ENCODE measurements around the gene TC2N. TPM values are rescaled to one million over a fixed set of nuclear protein-coding genes. Genes with fewer than 3 reads are reported as not detected.
A peak's percentile ranks its signal among the peaks of the same experiment; 100 is the strongest.

Gene TC2N
- total RNA-seq, 1 experiment from 2014 or later = not detected

- Histone ChIP-seq H3K4me3 (ENCODE audit: low read length) (no peak overlapping the region), H4K20me1 (ENCODE audit: insufficient read depth, low read depth, low read length) (no peaks in the 10 kb centered on the region), H3K4me2 (ENCODE audit: low read depth, low read length, poor library complexity, severe bottlenecking) (no peak overlapping the region), H3K9me3 (ENCODE audit: low read length) (no peaks in the 10 kb centered on the region), H3K9ac (ENCODE audit: low read length) (no peak overlapping the region), H3K36me3 (ENCODE audit: insufficient read depth, low read length) (no peaks in the 10 kb centered on the region), H3K9me2 (replicated peaks; ENCODE audit: insufficient read depth, low read length) (no peaks in the 10 kb centered on the region), H3K79me2 (ENCODE audit: low read length) (no peaks in the 10 kb centered on the region), H3K27ac (ENCODE audit: low read length) (no peak overlapping the region), H2AFZ (ENCODE audit: low read length) (no peak overlapping the region), H3K27me3 (ENCODE audit: low read length) (no peaks in the 10 kb centered on the region), H3K4me1 (ENCODE audit: low read length) (no peaks in the 10 kb centered on the region; the same call in 1 of the 2 replicates)
- no peak for DNase-seq
Measured at GRCh38 chr14:91831337-91831736, 36.0 kb downstream of the TC2N start.

- DNase-seq = peak; percentile 51
- H3K4me1 ChIP-seq (ENCODE audit: low read length) = no peaks in the 10 kb centered on the region; the same call in 1 of the 2 replicates
- no peak overlapping the region for H3K4me2 ChIP-seq (ENCODE audit: low read depth, low read length, poor library complexity, severe bottlenecking)
- H3K27ac ChIP-seq (ENCODE audit: low read length) = no peak overlapping the region
- H3K9me3 ChIP-seq (ENCODE audit: low read length) = no peaks in the 10 kb centered on the region
- H3K36me3 ChIP-seq (ENCODE audit: insufficient read depth, low read length) = no peaks in the 10 kb centered on the region
- no peaks in the 10 kb centered on the region for H4K20me1 ChIP-seq (ENCODE audit: insufficient read depth, low read depth, low read length)
- no peaks in the 10 kb centered on the region for H3K9me2 ChIP-seq (replicated peaks; ENCODE audit: insufficient read depth, low read length)
- no peak overlapping the region for H3K4me3 ChIP-seq (ENCODE audit: low read length)
- no peaks in the 10 kb centered on the region for H3K27me3 ChIP-seq (ENCODE audit: low read length)
- H2AFZ ChIP-seq (ENCODE audit: low read length) = no peak overlapping the region
- H3K79me2 ChIP-seq (ENCODE audit: low read length) = no peaks in the 10 kb centered on the region
- no peak overlapping the region for H3K9ac ChIP-seq (ENCODE audit: low read length)
Measured at GRCh38 chr14:91830777-91831176, 36.6 kb downstream of the TC2N start.

GRCh38 chr14:91829511-91829910, 37.8 kb downstream of the TC2N start:
- Histone ChIP-seq H3K9me2 (replicated peaks; ENCODE audit: insufficient read depth, low read length) (no peaks in the 10 kb centered on the region), H3K9me3 (ENCODE audit: low read length) (no peaks in the 10 kb centered on the region), H3K4me2 (ENCODE audit: low read depth, low read length, poor library complexity, severe bottlenecking) (no peak overlapping the region), H3K79me2 (ENCODE audit: low read length) (no peaks in the 10 kb centered on the region), H3K36me3 (ENCODE audit: insufficient read depth, low read length) (no peaks in the 10 kb centered on the region), H3K27ac (ENCODE audit: low read length) (no peak overlapping the region), H2AFZ (ENCODE audit: low read length) (no peak overlapping the region), H3K4me3 (ENCODE audit: low read length) (no peak overlapping the region), H4K20me1 (ENCODE audit: insufficient read depth, low read depth, low read length) (no peaks in the 10 kb centered on the region), H3K4me1 (ENCODE audit: low read length) (no peaks in the 10 kb centered on the region; the same call in 1 of the 2 replicates), H3K27me3 (ENCODE audit: low read length) (no peaks in the 10 kb centered on the region), H3K9ac (ENCODE audit: low read length) (no peak overlapping the region)
- DNase-seq = no peak

- H4K20me1 ChIP-seq (ENCODE audit: insufficient read depth, low read depth, low read length) = no peaks in the 10 kb centered on the region
- H3K27ac ChIP-seq (ENCODE audit: low read length) = no peak overlapping the region
- no peaks in the 10 kb centered on the region for H3K36me3 ChIP-seq (ENCODE audit: insufficient read depth, low read length)
- H3K9me3 ChIP-seq (ENCODE audit: low read length) = no peaks in the 10 kb centered on the region
- no peak for DNase-seq
- no peak overlapping the region for H3K9ac ChIP-seq (ENCODE audit: low read length)
- no peak overlapping the region for H3K4me2 ChIP-seq (ENCODE audit: low read depth, low read length, poor library complexity, severe bottlenecking)
- H3K9me2 ChIP-seq (replicated peaks; ENCODE audit: insufficient read depth, low read length) = no peaks in the 10 kb centered on the region
- no peaks in the 10 kb centered on the region for H3K79me2 ChIP-seq (ENCODE audit: low read length)
- no peaks in the 10 kb centered on the region for H3K27me3 ChIP-seq (ENCODE audit: low read length)
- H3K4me1 ChIP-seq (ENCODE audit: low read length) = no peaks in the 10 kb centered on the region; the same call in 1 of the 2 replicates
- H3K4me3 ChIP-seq (ENCODE audit: low read length) = no peak overlapping the region
- no peak overlapping the region for H2AFZ ChIP-seq (ENCODE audit: low read length)
Measured at GRCh38 chr14:91827746-91828145, 39.6 kb downstream of the TC2N start.

- Histone ChIP-seq H3K79me2 (ENCODE audit: low read length) (no peaks in the 10 kb centered on the region), H3K4me3 (ENCODE audit: low read length) (no peak overlapping the region), H3K36me3 (ENCODE audit: insufficient read depth, low read length) (no peaks in the 10 kb centered on the region), H2AFZ (ENCODE audit: low read length) (no peak overlapping the region), H3K9me3 (ENCODE audit: low read length) (no peaks in the 10 kb centered on the region), H3K4me1 (ENCODE audit: low read length) (no peaks in the 10 kb centered on the region), H3K9me2 (replicated peaks; ENCODE audit: insufficient read depth, low read length) (no peaks in the 10 kb centered on the region), H3K27me3 (ENCODE audit: low read length) (no peaks in the 10 kb centered on the region), H4K20me1 (ENCODE audit: insufficient read depth, low read depth, low read length) (no peaks in the 10 kb centered on the region), H3K27ac (ENCODE audit: low read length) (no peak overlapping the region), H3K4me2 (ENCODE audit: low read depth, low read length, poor library complexity, severe bottlenecking) (no peak overlapping the region), H3K9ac (ENCODE audit: low read length) (no peak overlapping the region)
- no peak for DNase-seq
Measured at GRCh38 chr14:91817566-91818325, 49.6 kb downstream of the TC2N start.

- no peaks in the 10 kb centered on the region for H3K36me3 ChIP-seq (ENCODE audit: insufficient read depth, low read length)
- no peaks in the 10 kb centered on the region for H3K9me2 ChIP-seq (replicated peaks; ENCODE audit: insufficient read depth, low read length)
- H3K27ac ChIP-seq (ENCODE audit: low read length) = no peak overlapping the region
- no peaks in the 10 kb centered on the region for H3K27me3 ChIP-seq (ENCODE audit: low read length)
- DNase-seq = no peak
- H3K4me2 ChIP-seq (ENCODE audit: low read depth, low read length, poor library complexity, severe bottlenecking) = no peak overlapping the region
- no peaks in the 10 kb centered on the region for H4K20me1 ChIP-seq (ENCODE audit: insufficient read depth, low read depth, low read length)
- no peaks in the 10 kb centered on the region for H3K4me1 ChIP-seq (ENCODE audit: low read length)
- no peak overlapping the region for H3K9ac ChIP-seq (ENCODE audit: low read length)
- H3K4me3 ChIP-seq (ENCODE audit: low read length) = no peak overlapping the region
- H2AFZ ChIP-seq (ENCODE audit: low read length) = no peak overlapping the region
- H3K9me3 ChIP-seq (ENCODE audit: low read length) = peaks cover 12% of the 10 kb centered on the region; the same call in 1 of the 2 replicates
- H3K79me2 ChIP-seq (ENCODE audit: low read length) = no peaks in the 10 kb centered on the region
Measured at GRCh38 chr14:91814317-91814716, 53.0 kb downstream of the TC2N start.

- no peaks in the 10 kb centered on the region for H3K79me2 ChIP-seq (ENCODE audit: low read length)
- no peak overlapping the region for H3K27ac ChIP-seq (ENCODE audit: low read length)
- no peak for DNase-seq
- no peak overlapping the region for H2AFZ ChIP-seq (ENCODE audit: low read length)
- H4K20me1 ChIP-seq (ENCODE audit: insufficient read depth, low read depth, low read length) = no peaks in the 10 kb centered on the region
- no peaks in the 10 kb centered on the region for H3K36me3 ChIP-seq (ENCODE audit: insufficient read depth, low read length)
- no peak overlapping the region for H3K4me3 ChIP-seq (ENCODE audit: low read length)
- H3K4me2 ChIP-seq (ENCODE audit: low read depth, low read length, poor library complexity, severe bottlenecking) = no peak overlapping the region
- no peaks in the 10 kb centered on the region for H3K4me1 ChIP-seq (ENCODE audit: low read length)
- H3K9ac ChIP-seq (ENCODE audit: low read length) = no peak overlapping the region
- peaks cover 32% of the 10 kb centered on the region for H3K9me3 ChIP-seq (ENCODE audit: low read length)
- no peaks in the 10 kb centered on the region for H3K9me2 ChIP-seq (replicated peaks; ENCODE audit: insufficient read depth, low read length)
- H3K27me3 ChIP-seq (ENCODE audit: low read length) = peaks cover 3% of the 10 kb centered on the region; the same call in 1 of the 2 replicates
Measured at GRCh38 chr14:91810699-91811098, 56.6 kb downstream of the TC2N start.

GRCh38 chr14:91806716-91807115, 60.6 kb downstream of the TC2N start:
- Histone ChIP-seq H3K9me3 (ENCODE audit: low read length) (peaks cover 32% of the 10 kb centered on the region), H2AFZ (ENCODE audit: low read length) (no peak overlapping the region), H3K27me3 (ENCODE audit: low read length) (peaks cover 3% of the 10 kb centered on the region; the same call in 1 of the 2 replicates), H3K36me3 (ENCODE audit: insufficient read depth, low read length) (no peaks in the 10 kb centered on the region), H3K9ac (ENCODE audit: low read length) (no peak overlapping the region), H3K79me2 (ENCODE audit: low read length) (no peaks in the 10 kb centered on the region), H3K9me2 (replicated peaks; ENCODE audit: insufficient read depth, low read length) (no peaks in the 10 kb centered on the region), H3K4me3 (ENCODE audit: low read length) (no peak overlapping the region), H3K4me1 (ENCODE audit: low read length) (no peaks in the 10 kb centered on the region), H4K20me1 (ENCODE audit: insufficient read depth, low read depth, low read length) (no peaks in the 10 kb centered on the region), H3K4me2 (ENCODE audit: low read depth, low read length, poor library complexity, severe bottlenecking) (no peak overlapping the region), H3K27ac (ENCODE audit: low read length) (no peak overlapping the region)
- no peak for DNase-seq

Data from Karpas-422 (cell line).